ENCODE data around the gene CCDC60.

The CCDC60 gene

GRCh38 chr12:119570771-119571170 is 236.2 kb downstream of the CCDC60 start:
- TF ChIP-seq POU2F2 (IDR thresholded peaks at IDR 0.05; ENCODE audit: low read depth, low read length) (no peak), SPI1 (IDR thresholded peaks at IDR 0.05; ENCODE audit: low read depth, low read length) (no peak), POLR2AphosphoS5 (IDR thresholded peaks at IDR 0.05; ENCODE audit: low read depth, low read length) (no peak), PAX5 (IDR thresholded peaks at IDR 0.05; ENCODE audit: insufficient read depth, low read length, severe bottlenecking) (no peak), POLR2A (IDR thresholded peaks at IDR 0.05; ENCODE audit: low read depth, low read length) (no peak), TAF1 (IDR thresholded peaks at IDR 0.05; ENCODE audit: low read depth, low read length) (no peak)
- no peak for DNase-seq (ENCODE audit: insufficient read length, low spot score)
- no peak for FAIRE-seq

GRCh38 chr12:119573086-119573485 is 238.6 kb downstream of the CCDC60 start:
- DNase-seq (ENCODE audit: insufficient read length, low spot score) (no peak), FAIRE-seq (no peak)
- no peak for TF ChIP-seq POU2F2 (IDR thresholded peaks at IDR 0.05; ENCODE audit: low read depth, low read length)
- TF ChIP-seq PAX5 (IDR thresholded peaks at IDR 0.05; ENCODE audit: insufficient read depth, low read length, severe bottlenecking): no peak
- TF ChIP-seq POLR2A (IDR thresholded peaks at IDR 0.05; ENCODE audit: low read depth, low read length): no peak
- no peak for TF ChIP-seq TAF1 (IDR thresholded peaks at IDR 0.05; ENCODE audit: low read depth, low read length)
- TF ChIP-seq SPI1 (IDR thresholded peaks at IDR 0.05; ENCODE audit: low read depth, low read length): no peak
- TF ChIP-seq POLR2AphosphoS5 (IDR thresholded peaks at IDR 0.05; ENCODE audit: low read depth, low read length): no peak

- FAIRE-seq: no peak
- no peak for DNase-seq (ENCODE audit: insufficient read length, low spot score)
- TF ChIP-seq TAF1 (IDR thresholded peaks at IDR 0.05; ENCODE audit: low read depth, low read length) (no peak), POLR2A (IDR thresholded peaks at IDR 0.05; ENCODE audit: low read depth, low read length) (no peak), SPI1 (IDR thresholded peaks at IDR 0.05; ENCODE audit: low read depth, low read length) (no peak), POU2F2 (IDR thresholded peaks at IDR 0.05; ENCODE audit: low read depth, low read length) (no peak), PAX5 (IDR thresholded peaks at IDR 0.05; ENCODE audit: insufficient read depth, low read length, severe bottlenecking) (no peak), POLR2AphosphoS5 (IDR thresholded peaks at IDR 0.05; ENCODE audit: low read depth, low read length) (no peak)
These were observed 239.7 kb downstream of the CCDC60 start for GRCh38 chr12:119574255-119574654.

- no peak for TF ChIP-seq SPI1 (IDR thresholded peaks at IDR 0.05; ENCODE audit: low read depth, low read length)
- TF ChIP-seq POLR2AphosphoS5 (IDR thresholded peaks at IDR 0.05; ENCODE audit: low read depth, low read length): no peak
- no peak for TF ChIP-seq POU2F2 (IDR thresholded peaks at IDR 0.05; ENCODE audit: low read depth, low read length)
- TF ChIP-seq POLR2A (IDR thresholded peaks at IDR 0.05; ENCODE audit: low read depth, low read length): no peak
- TF ChIP-seq PAX5 (IDR thresholded peaks at IDR 0.05; ENCODE audit: insufficient read depth, low read length, severe bottlenecking): no peak
- no peak for TF ChIP-seq TAF1 (IDR thresholded peaks at IDR 0.05; ENCODE audit: low read depth, low read length)
- FAIRE-seq: no peak
- no peak for DNase-seq (ENCODE audit: insufficient read length, low spot score)
These were observed 241.7 kb downstream of the CCDC60 start for GRCh38 chr12:119576118-119576810.

- TF ChIP-seq POLR2AphosphoS5 (IDR thresholded peaks at IDR 0.05; ENCODE audit: low read depth, low read length): no peak
- TF ChIP-seq SPI1 (IDR thresholded peaks at IDR 0.05; ENCODE audit: low read depth, low read length): no peak
- no peak for TF ChIP-seq POU2F2 (IDR thresholded peaks at IDR 0.05; ENCODE audit: low read depth, low read length)
- TF ChIP-seq TAF1 (IDR thresholded peaks at IDR 0.05; ENCODE audit: low read depth, low read length): no peak
- TF ChIP-seq PAX5 (IDR thresholded peaks at IDR 0.05; ENCODE audit: insufficient read depth, low read length, severe bottlenecking): no peak
- TF ChIP-seq POLR2A (IDR thresholded peaks at IDR 0.05; ENCODE audit: low read depth, low read length): no peak
- FAIRE-seq: no peak
These were observed 242.4 kb downstream of the CCDC60 start for GRCh38 chr12:119576915-119577314.

DNA sequence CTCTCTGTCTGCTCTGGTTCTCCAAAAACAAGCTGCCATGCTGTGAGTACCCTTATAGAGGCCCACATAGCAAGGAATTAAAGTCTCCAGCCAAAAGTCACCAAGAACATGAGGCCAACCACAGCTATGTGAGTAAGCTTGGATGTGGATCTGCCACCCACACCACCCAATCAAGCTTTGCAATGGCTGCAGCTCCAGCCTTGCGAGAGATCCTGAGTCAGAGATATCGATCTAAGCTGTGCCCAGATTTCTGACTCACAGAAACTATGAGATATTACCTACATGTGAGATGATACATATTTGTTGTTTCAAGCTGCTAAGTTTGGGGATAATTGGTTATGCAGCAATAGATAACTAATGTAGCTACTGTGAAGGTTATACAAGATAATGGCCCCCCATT is 243.6 kb downstream of the CCDC60 start:
- DNase-seq (ENCODE audit: insufficient read length, low spot score) (no peak), FAIRE-seq (no peak)
- no peak for TF ChIP-seq SPI1 (IDR thresholded peaks at IDR 0.05; ENCODE audit: low read depth, low read length)
- no peak for TF ChIP-seq PAX5 (IDR thresholded peaks at IDR 0.05; ENCODE audit: insufficient read depth, low read length, severe bottlenecking)
- TF ChIP-seq POU2F2 (IDR thresholded peaks at IDR 0.05; ENCODE audit: low read depth, low read length): no peak
- no peak for TF ChIP-seq POLR2A (IDR thresholded peaks at IDR 0.05; ENCODE audit: low read depth, low read length)
- TF ChIP-seq POLR2AphosphoS5 (IDR thresholded peaks at IDR 0.05; ENCODE audit: low read depth, low read length): no peak
- TF ChIP-seq TAF1 (IDR thresholded peaks at IDR 0.05; ENCODE audit: low read depth, low read length): no peak

More at GRCh38 chr12:119576915-119577314, 242.4 kb downstream of the CCDC60 start:
- no peak for DNase-seq (ENCODE audit: insufficient read length, low spot score)

DNA sequence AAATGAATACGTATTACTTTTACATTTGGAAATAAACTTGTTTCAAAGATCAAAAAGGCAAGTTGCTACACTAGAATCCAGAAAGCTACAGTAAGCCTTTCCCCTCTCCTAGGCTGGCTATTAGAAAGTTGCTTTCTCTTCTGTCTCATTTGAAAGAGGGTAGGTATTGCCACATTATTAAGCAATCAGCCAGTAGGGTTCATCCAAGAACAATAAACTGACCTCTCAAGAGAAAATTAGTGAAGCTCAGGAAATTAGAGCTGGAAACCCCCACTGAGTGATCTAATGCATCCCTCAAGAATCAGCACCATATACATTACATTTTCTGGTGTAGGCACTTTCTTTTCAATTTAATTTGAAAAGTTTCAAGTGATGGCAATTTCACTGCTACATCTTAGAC is 254.6 kb downstream of the CCDC60 start:
- no peak for TF ChIP-seq POLR2AphosphoS5 (IDR thresholded peaks at IDR 0.05; ENCODE audit: low read depth, low read length)
- no peak for TF ChIP-seq POLR2A (IDR thresholded peaks at IDR 0.05; ENCODE audit: low read depth, low read length)
- no peak for TF ChIP-seq TAF1 (IDR thresholded peaks at IDR 0.05; ENCODE audit: low read depth, low read length)
- no peak for TF ChIP-seq PAX5 (IDR thresholded peaks at IDR 0.05; ENCODE audit: insufficient read depth, low read length, severe bottlenecking)
- no peak for TF ChIP-seq POU2F2 (IDR thresholded peaks at IDR 0.05; ENCODE audit: low read depth, low read length)
- no peak for TF ChIP-seq SPI1 (IDR thresholded peaks at IDR 0.05; ENCODE audit: low read depth, low read length)
- DNase-seq (ENCODE audit: insufficient read length, low spot score): no peak
- FAIRE-seq: no peak

DNA sequence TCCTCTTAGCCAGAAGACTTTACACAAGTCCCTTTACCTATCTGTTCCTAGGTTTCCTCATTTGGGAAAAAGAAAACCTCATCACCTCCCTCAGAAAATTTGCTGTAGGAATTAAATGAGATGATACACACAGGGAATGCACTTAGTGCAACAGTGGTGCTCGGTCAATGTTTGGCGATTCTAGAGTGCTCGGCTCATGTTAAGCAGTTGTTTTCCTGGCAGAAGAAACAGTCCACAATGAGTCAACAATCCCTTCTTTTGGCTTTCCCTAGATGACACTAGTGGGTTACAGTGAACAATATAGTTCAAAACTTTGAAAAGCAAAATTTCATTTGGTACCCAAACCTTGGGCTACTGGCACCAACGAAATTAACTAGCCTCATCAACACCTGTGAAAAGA is 255.1 kb downstream of the CCDC60 start:
- TF ChIP-seq POLR2A (IDR thresholded peaks at IDR 0.05; ENCODE audit: low read depth, low read length): no peak
- TF ChIP-seq SPI1 (IDR thresholded peaks at IDR 0.05; ENCODE audit: low read depth, low read length): no peak
- TF ChIP-seq PAX5 (IDR thresholded peaks at IDR 0.05; ENCODE audit: insufficient read depth, low read length, severe bottlenecking): no peak
- TF ChIP-seq POU2F2 (IDR thresholded peaks at IDR 0.05; ENCODE audit: low read depth, low read length): no peak
- TF ChIP-seq TAF1 (IDR thresholded peaks at IDR 0.05; ENCODE audit: low read depth, low read length): no peak
- no peak for TF ChIP-seq POLR2AphosphoS5 (IDR thresholded peaks at IDR 0.05; ENCODE audit: low read depth, low read length)
- no peak for DNase-seq (ENCODE audit: insufficient read length, low spot score)
- FAIRE-seq: no peak

Data from GM12891 (cell line).